ENCODE data around the gene PBX1. TPM values are rescaled to one million over a fixed set of nuclear protein-coding genes. Genes with fewer than 3 reads are reported as not detected.
A peak's percentile ranks its signal among the peaks of the same experiment; 100 is the strongest.

PBX1 gene
- total RNA-seq, 1 donor from 2014 or later: 29.7 TPM

GRCh38 chr1:164706606-164706987 is 147.6 kb downstream of the PBX1 start:
- Mint-ChIP-seq H3K4me3 (ENCODE audit: unreplicated experiment) (no peak overlapping the region), H3K4me1 (ENCODE audit: unreplicated experiment) (peaks cover 26% of the 10 kb centered on the region), H3K9me3 (ENCODE audit: unreplicated experiment) (no peaks in the 10 kb centered on the region), H3K27ac (ENCODE audit: unreplicated experiment) (peak overlapping the region; percentile 42), H3K27me3 (ENCODE audit: unreplicated experiment) (no peaks in the 10 kb centered on the region), H3K36me3 (ENCODE audit: unreplicated experiment) (no peaks in the 10 kb centered on the region)
- no peak for TF ChIP-seq CTCF (IDR thresholded peaks at IDR 0.05)
- DNase-seq (ENCODE audit: extremely low spot score, unreplicated experiment): no peak

DNA sequence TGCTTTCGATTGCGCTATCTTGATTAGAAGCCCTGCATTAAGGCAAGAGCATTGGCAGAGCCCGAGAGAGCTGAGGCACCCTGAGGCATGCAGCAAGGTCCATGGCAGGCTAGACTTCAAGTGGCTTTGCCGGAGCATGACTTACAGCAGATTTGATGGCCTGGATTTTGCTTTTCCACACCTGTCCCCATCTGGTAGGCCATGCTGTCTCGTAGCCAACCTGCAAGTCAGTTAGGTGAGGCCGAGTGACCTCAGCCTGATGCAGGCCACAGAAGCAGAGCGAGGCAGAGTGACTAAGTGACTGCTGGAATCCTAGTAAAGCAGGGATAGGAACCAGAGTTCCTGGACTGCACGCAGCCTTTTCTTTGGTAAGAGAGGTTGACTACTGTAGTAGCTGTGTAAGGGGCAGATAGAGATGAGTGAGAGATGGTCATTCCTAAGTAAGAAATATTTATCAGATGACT is 148.9 kb downstream of the PBX1 start:
- no peak overlapping the region for H3K4me3 Mint-ChIP-seq (ENCODE audit: unreplicated experiment)
- H3K4me1 Mint-ChIP-seq (ENCODE audit: unreplicated experiment): peaks cover 26% of the 10 kb centered on the region
- no peaks in the 10 kb centered on the region for H3K36me3 Mint-ChIP-seq (ENCODE audit: unreplicated experiment)
- H3K27ac Mint-ChIP-seq (ENCODE audit: unreplicated experiment): no peak overlapping the region
- no peaks in the 10 kb centered on the region for H3K27me3 Mint-ChIP-seq (ENCODE audit: unreplicated experiment)
- DNase-seq (ENCODE audit: extremely low spot score, unreplicated experiment): no peak
- H3K9me3 Mint-ChIP-seq (ENCODE audit: unreplicated experiment): no peaks in the 10 kb centered on the region
- no peak for TF ChIP-seq CTCF (IDR thresholded peaks at IDR 0.05)

DNA sequence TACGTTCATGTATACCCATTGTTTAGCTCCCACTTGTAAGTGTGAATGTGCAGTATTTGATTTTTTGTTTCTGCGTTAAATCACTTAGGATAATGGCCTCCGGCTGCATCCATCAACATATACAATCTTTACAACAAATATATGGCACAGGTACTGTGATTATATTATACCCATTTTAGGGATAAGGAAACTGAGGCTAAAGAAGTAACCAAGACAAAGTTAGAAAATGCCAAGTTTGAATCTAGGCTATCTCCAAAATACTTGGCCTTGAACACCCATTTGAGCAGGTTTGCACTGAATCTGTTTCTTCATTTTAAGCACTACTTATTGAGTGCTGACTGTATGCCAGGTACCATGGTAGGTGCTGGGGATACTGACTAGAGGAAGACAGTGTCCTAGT is 149.6 kb downstream of the PBX1 start:
- no peak for DNase-seq (ENCODE audit: extremely low spot score, unreplicated experiment)
- no peak for TF ChIP-seq CTCF (IDR thresholded peaks at IDR 0.05)
- no peaks in the 10 kb centered on the region for H3K27me3 Mint-ChIP-seq (ENCODE audit: unreplicated experiment)
- no peaks in the 10 kb centered on the region for H3K9me3 Mint-ChIP-seq (ENCODE audit: unreplicated experiment)
- H3K4me1 Mint-ChIP-seq (ENCODE audit: unreplicated experiment): peaks cover 26% of the 10 kb centered on the region
- H3K4me3 Mint-ChIP-seq (ENCODE audit: unreplicated experiment): no peak overlapping the region
- H3K27ac Mint-ChIP-seq (ENCODE audit: unreplicated experiment): no peak overlapping the region
- H3K36me3 Mint-ChIP-seq (ENCODE audit: unreplicated experiment): no peaks in the 10 kb centered on the region

- Mint-ChIP-seq H3K4me3 (ENCODE audit: unreplicated experiment) (no peak overlapping the region), H3K9me3 (ENCODE audit: unreplicated experiment) (no peaks in the 10 kb centered on the region), H3K4me1 (ENCODE audit: unreplicated experiment) (peaks cover 26% of the 10 kb centered on the region), H3K36me3 (ENCODE audit: unreplicated experiment) (no peaks in the 10 kb centered on the region), H3K27ac (ENCODE audit: unreplicated experiment) (peak overlapping the region; percentile 40), H3K27me3 (ENCODE audit: unreplicated experiment) (no peaks in the 10 kb centered on the region)
- TF ChIP-seq CTCF (IDR thresholded peaks at IDR 0.05): no peak
- no peak for DNase-seq (ENCODE audit: extremely low spot score, unreplicated experiment)
Measured at GRCh38 chr1:164709126-164709525, 150.1 kb downstream of the PBX1 start.

- no peak overlapping the region for H3K4me3 Mint-ChIP-seq (ENCODE audit: unreplicated experiment)
- no peaks in the 10 kb centered on the region for H3K27me3 Mint-ChIP-seq (ENCODE audit: unreplicated experiment)
- H3K9me3 Mint-ChIP-seq (ENCODE audit: unreplicated experiment): no peaks in the 10 kb centered on the region
- peak overlapping the region; percentile 40 for H3K27ac Mint-ChIP-seq (ENCODE audit: unreplicated experiment)
- H3K4me1 Mint-ChIP-seq (ENCODE audit: unreplicated experiment): peaks cover 26% of the 10 kb centered on the region
- no peak for TF ChIP-seq CTCF (IDR thresholded peaks at IDR 0.05)
- no peaks in the 10 kb centered on the region for H3K36me3 Mint-ChIP-seq (ENCODE audit: unreplicated experiment)
- DNase-seq (ENCODE audit: extremely low spot score, unreplicated experiment): no peak
Measured at GRCh38 chr1:164709541-164710278, 150.7 kb downstream of the PBX1 start.

All from osteocyte (in vitro differentiated cells).